Heart left ventricle (tissue), 16 donors: ENCODE measurements around the gene DSCAML1. TPM values are rescaled to one million over a fixed set of nuclear protein-coding genes. Genes with fewer than 3 reads are reported as not detected.

Source experiments
- ATAC-seq, 4 donors: fragments of 200-7000 bp; cut with Tn5 transposase; one replicate each; pipeline ENCODE4 v1.9.1; 2020 to 2022; ENCODE audit warnings: moderate library complexity in 4 of 4, mild to moderate bottlenecking in 3 of 4, moderate number of reproducible peaks in 1 of 4
- DNase-seq, 5 donors: peaks; one replicate each; pipeline ENCODE4 v3.0.0-alpha.2; 2020
- H3K27ac ChIP-seq, 12 donors: fragments of 200-600 bp; sonication (generic) in 4 of 12; one replicate each; pipeline versions ENCODE4 v1.5.0 to v1.8.0; 2016 to 2022; ENCODE audit warnings: mild to moderate bottlenecking in 2 of 12
- H3K27me3 ChIP-seq, 9 donors: fragments of 200-600 bp; sonication (generic) in 2 of 9; one replicate each; pipeline versions ENCODE4 v1.5.1 to v1.8.0; 2016 to 2022; ENCODE audit warnings: mild to moderate bottlenecking in 3 of 9
- H3K36me3 ChIP-seq, 9 donors: fragments of 200-600 bp; sonication (generic) in 2 of 9; one replicate each; pipeline versions ENCODE4 v1.5.0 to v1.8.0; 2018 to 2022; ENCODE audit warnings: mild to moderate bottlenecking in 2 of 9
- H3K4me1 ChIP-seq, 12 donors: fragments of 200-600 bp; sonication (generic) in 4 of 12; one replicate each; pipeline versions ENCODE4 v1.5.0 to v1.8.0; 2016 to 2022; ENCODE audit warnings: mild to moderate bottlenecking in 3 of 12
- H3K4me3 ChIP-seq, 12 donors: fragments of 200-600 bp; sonication (generic) in 4 of 12; one replicate each; pipeline versions ENCODE4 v1.5.0 to v1.8.0; 2017 to 2022; ENCODE audit warnings: mild to moderate bottlenecking in 9 of 12, moderate library complexity in 4 of 12
- H3K9me3 ChIP-seq, 12 donors: fragments of 200-600 bp; sonication (generic) in 4 of 12; one replicate each; pipeline versions ENCODE4 v1.5.0 to v1.8.0; 2016 to 2022; ENCODE audit warnings: mild to moderate bottlenecking in 1 of 12
- CTCF ChIP-seq, 12 donors: fragments of 200-600 bp; sonication (generic) in 4 of 12; IDR thresholded peaks; one replicate each; pipeline versions ENCODE4 v1.5.0 to v1.8.0; 2018 to 2022; ENCODE audit warnings: antibody characterized with exemption in 12 of 12, mild to moderate bottlenecking in 5 of 12
- POLR2A ChIP-seq, 2 donors: fragments of 450-650 bp; IDR thresholded peaks; one replicate each; pipeline ENCODE4 v1.6.1; 2017; ENCODE audit warnings: antibody characterized with exemption in 2 of 2, mild to moderate bottlenecking in 2 of 2, moderate library complexity in 2 of 2
- WGBS, 4 donors: extraction: QIAGEN DNeasy Blood & Tissue Kit in 2 of 4; methylation state at CpG; one replicate each; pipeline versions ENCODE4 v1.1.5 to v1.1.7; 2013 to 2018; 5-methylcytosine and 5-hydroxymethylcytosine counted together
- intact Hi-C, 10 donors: fragments of 100-400 bp; cut with DNase I; formaldehyde crosslinking; loops; one replicate each; pipeline versions ENCODE4 v1.11.1 to v1.14.2; 2022
- polyA plus RNA-seq, 2 donors: library from polyadenylated mRNA; stranded (reverse); fragments of 200-250 nt; gene quantifications; one replicate each; pipeline ENCODE4 v1.2.3, GENCODE V29; 2013
- total RNA-seq, 9 donors: library from RNA; depleted of rRNA in 2 of 9; stranded (reverse); fragments of >200 nt in 2 of 9; fragmentation: NEBNext Ultra II Directional in 3 of 9; extraction: Animal tissue kit (Norgen Biotek cat#: 25700) in 3 of 9; gene quantifications; one replicate each; pipeline versions ENCODE4 v1.1.0 to v1.2.4, GENCODE V29; 2016 to 2023
- donor health status: ischemic (EF 13 %, LVEDD 7.1; RV severe dilation, severe dysfunction).
- donor health status: healthy with polysubstance abuse.
- donor health status: DM: no; HTN: yes; CAD: no.
- donor health status: DM: no; HTN: no; CAD: no.
- donor health status: ischemic (EF 25% LVEDD 6.9; RV normal size, moderate dysfunction).
- donor health status: ischemic (EF 25% LVEDD 5.7; RV mildly dilated, moderate dysfunction).
- donor health status: healthy.
- donor health status: DM: yes; HTN: yes; CAD: no.
- donor health status: ischemic (EF 35%, LVEDD 5.7; RV mildly dilated, moderate dysfunction).
- donor health status: nonischemic (EF 11% LVEDD 7.7; RV severe dilation, severe dysfunction).
- donor health status: DM: yes; HTN: yes; CAD: no.
- donor health status: PGD.
- donor health status: ischemic (EF 29% LVEDD 5.4; RV normal size, mild dysfunction).
- donor health status: nonischemic (EF 23%, LVEDD 6.1; RV moderate dilation, normal function).

The DSCAML1 gene
- total and polyA plus RNA-seq, 11 donors: 0.05 to 1.7 (median 0.76) TPM

GRCh38 chr11:117828611-117829368, 31.8 kb upstream of the DSCAML1 start:
- intact Hi-C loops: no loop called here
- ATAC-seq (peak in 3 of 4 donors; percentile 38 to 70 (median 44)), DNase-seq (peak; percentile 48 to 86 (median 82))
- Histone ChIP-seq H3K36me3 (no peaks in the 10 kb centered on the region), H3K4me3 (no peak overlapping the region), H3K4me1 (peaks cover 1 to 63% (median 37%) of the 10 kb centered on the region in 12 donors), H3K27me3 (no peaks in the 10 kb centered on the region), H3K9me3 (no peaks in the 10 kb centered on the region), H3K27ac (peak overlapping the region in 7 of 12 donors; percentile 32 to 60 (median 49))
- no peak for TF ChIP-seq CTCF (IDR thresholded peaks at IDR 0.05)
- no peak for TF ChIP-seq POLR2A (IDR thresholded peaks at IDR 0.05)
- WGBS, 4 donors: 57 to 71% (median 63%) methylated on average over 8 to 16 of the region's 16 CpGs

DNA sequence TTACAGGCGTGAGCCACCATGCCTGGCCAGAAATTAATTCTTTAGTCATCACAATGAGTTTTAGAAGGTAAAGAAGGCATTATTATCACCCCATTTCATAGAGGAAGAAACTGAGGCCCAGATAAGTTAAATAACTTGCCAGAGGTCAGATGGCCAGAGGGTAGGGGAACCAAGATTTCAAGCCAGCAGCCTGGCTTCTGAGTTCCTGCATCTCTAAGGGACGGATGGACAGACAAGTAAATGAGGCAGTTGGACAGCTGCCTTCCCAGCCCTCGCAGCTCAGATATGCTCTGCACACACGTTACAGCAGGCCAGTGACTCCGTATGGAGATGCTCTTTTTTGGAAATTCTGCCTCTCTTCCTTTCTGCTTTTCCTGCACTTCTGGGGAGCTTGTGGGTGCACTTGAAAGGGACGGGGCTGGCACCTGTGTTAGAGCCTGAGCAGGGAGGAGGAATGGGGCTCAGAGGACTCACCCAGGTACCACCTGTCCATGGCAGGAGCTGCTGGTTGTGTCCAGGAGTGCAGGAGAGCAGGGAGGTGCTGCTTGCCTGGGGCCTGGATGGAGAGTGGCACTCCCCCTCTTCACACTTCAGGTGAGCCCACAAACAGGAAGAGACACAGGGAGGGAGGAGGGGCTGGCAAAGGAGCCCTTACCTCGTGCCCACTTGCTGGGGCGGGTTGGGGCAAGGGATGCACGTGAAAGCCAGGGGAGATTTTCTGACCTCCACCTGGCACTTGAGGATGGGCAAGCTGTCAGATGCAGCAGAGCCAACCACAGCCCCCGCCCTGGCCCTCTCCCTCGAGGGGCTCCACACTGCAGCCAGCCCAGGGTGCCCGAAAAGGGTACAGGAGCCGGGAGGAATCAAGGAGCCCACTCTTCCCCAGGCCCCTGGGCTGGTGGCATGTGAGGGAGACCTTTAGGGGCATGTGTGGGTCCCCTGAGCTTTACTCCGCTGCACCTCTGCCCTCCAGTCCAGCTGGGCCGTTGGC, 30.8 kb upstream of the DSCAML1 start:
- intact Hi-C loops: no loop called here
- DNase-seq (peak; percentile 7 to 59 (median 29)), ATAC-seq (no peak)
- TF ChIP-seq POLR2A (IDR thresholded peaks at IDR 0.05): no peak
- no peak for TF ChIP-seq CTCF (IDR thresholded peaks at IDR 0.05)
- WGBS, 4 donors: 74 to 79% (median 76%) methylated on average over 10 to 15 of the region's 15 CpGs
- H3K27ac ChIP-seq: peak overlapping the region in 6 of 12 donors; percentile 32 to 57 (median 46)
- H3K27me3 ChIP-seq: no peaks in the 10 kb centered on the region
- H3K4me3 ChIP-seq: no peak overlapping the region
- H3K4me1 ChIP-seq: peaks cover 2 to 66% (median 40%) of the 10 kb centered on the region in 12 donors
- no peaks in the 10 kb centered on the region for H3K36me3 ChIP-seq
- no peaks in the 10 kb centered on the region for H3K9me3 ChIP-seq

DNA sequence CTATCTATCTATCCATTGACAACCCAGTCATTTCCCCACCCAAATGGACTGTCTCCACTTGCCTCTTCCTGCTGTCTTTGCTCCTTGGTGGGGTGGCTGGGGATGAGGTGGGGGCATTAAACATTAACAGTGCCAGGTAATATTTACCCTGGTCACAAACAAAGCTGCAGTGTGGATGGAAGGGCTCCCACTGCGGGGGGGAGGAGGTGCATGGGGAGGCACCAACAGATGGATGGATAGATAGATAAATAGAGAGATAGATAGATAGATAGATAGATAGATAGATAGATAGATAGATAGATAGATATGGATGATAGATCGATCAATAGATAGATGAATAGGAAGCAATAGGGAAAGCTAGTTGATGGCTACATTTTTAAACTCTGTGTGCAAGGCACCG, 29.8 kb upstream of the DSCAML1 start:
- no peaks in the 10 kb centered on the region for H3K36me3 ChIP-seq
- DNase-seq: peak in 2 of 5 donors; percentile 9 to 31
- no peak overlapping the region for H3K27ac ChIP-seq
- no peak for ATAC-seq
- WGBS, 4 donors: 87 to 96% (median 90%) methylated on average over 3 of the region's 3 CpGs
- no peak overlapping the region for H3K4me3 ChIP-seq
- intact Hi-C loops: no loop called here
- H3K27me3 ChIP-seq: no peaks in the 10 kb centered on the region
- TF ChIP-seq POLR2A (IDR thresholded peaks at IDR 0.05) (no peak), CTCF (IDR thresholded peaks at IDR 0.05) (no peak)
- H3K4me1 ChIP-seq: peaks cover 2 to 75% (median 45%) of the 10 kb centered on the region in 12 donors
- no peaks in the 10 kb centered on the region for H3K9me3 ChIP-seq

GRCh38 chr11:117826190-117826570, 29.2 kb upstream of the DSCAML1 start:
- ATAC-seq (no peak), DNase-seq (peak in 1 of 5 donors; percentile 22)
- WGBS, 4 donors: 65 to 78% (median 73%) methylated on average over 10 of the region's 10 CpGs
- Histone ChIP-seq H3K4me1 (peaks cover 2 to 73% (median 42%) of the 10 kb centered on the region in 12 donors), H3K36me3 (no peaks in the 10 kb centered on the region), H3K27ac (no peak overlapping the region), H3K27me3 (no peaks in the 10 kb centered on the region), H3K9me3 (no peaks in the 10 kb centered on the region), H3K4me3 (no peak overlapping the region)
- TF ChIP-seq POLR2A (IDR thresholded peaks at IDR 0.05): no peak
- TF ChIP-seq CTCF (IDR thresholded peaks at IDR 0.05): no peak
- intact Hi-C loops: no loop called here
